Panc1 (cell line): Measurements from ENCODE around the gene CFAP97.

ENCODE experiments used
- TF ChIP-seq, protein P1 (sequence below), 2 experiments: IDR thresholded peaks; 2 replicates each; pipeline ENCODE4 v1.6.1; 2011 to 2012; ENCODE audit warnings: low read depth in 2 of 2, control low read depth in 1 of 2, low read length in 1 of 2, mild to moderate bottlenecking in 1 of 2, moderate library complexity in 1 of 2; ENCODE audit not compliant: insufficient read depth in 1 of 2
- TF ChIP-seq, protein P2 (sequence below): fragments of 450-650 bp; IDR thresholded peaks from 2 replicates; pipeline ENCODE4 v1.5.1; 2017; ENCODE audit warnings: mild to moderate bottlenecking

DNA sequence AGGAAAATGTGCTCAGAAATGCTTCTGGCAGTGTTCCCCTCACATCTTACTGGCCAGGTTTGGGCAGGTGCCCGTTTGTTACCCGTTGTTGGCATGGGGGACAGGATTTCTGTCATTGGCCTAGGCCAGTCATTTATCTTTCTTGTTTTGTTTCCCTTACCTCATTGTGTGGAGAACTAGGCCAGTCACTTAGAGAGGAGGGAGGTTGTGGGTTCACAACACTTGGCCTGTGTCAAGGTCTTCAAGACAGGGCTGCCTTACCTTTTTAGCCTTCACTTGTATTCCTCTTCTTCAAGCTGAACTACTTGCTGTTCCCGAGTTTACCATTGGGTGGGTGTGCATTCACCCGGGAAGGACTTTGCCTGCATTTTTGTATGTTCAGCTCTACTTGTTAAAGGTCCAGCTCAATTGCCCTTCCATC is 23.3 kb upstream of the CFAP97 start:
- TF ChIP-seq, protein P1, sequence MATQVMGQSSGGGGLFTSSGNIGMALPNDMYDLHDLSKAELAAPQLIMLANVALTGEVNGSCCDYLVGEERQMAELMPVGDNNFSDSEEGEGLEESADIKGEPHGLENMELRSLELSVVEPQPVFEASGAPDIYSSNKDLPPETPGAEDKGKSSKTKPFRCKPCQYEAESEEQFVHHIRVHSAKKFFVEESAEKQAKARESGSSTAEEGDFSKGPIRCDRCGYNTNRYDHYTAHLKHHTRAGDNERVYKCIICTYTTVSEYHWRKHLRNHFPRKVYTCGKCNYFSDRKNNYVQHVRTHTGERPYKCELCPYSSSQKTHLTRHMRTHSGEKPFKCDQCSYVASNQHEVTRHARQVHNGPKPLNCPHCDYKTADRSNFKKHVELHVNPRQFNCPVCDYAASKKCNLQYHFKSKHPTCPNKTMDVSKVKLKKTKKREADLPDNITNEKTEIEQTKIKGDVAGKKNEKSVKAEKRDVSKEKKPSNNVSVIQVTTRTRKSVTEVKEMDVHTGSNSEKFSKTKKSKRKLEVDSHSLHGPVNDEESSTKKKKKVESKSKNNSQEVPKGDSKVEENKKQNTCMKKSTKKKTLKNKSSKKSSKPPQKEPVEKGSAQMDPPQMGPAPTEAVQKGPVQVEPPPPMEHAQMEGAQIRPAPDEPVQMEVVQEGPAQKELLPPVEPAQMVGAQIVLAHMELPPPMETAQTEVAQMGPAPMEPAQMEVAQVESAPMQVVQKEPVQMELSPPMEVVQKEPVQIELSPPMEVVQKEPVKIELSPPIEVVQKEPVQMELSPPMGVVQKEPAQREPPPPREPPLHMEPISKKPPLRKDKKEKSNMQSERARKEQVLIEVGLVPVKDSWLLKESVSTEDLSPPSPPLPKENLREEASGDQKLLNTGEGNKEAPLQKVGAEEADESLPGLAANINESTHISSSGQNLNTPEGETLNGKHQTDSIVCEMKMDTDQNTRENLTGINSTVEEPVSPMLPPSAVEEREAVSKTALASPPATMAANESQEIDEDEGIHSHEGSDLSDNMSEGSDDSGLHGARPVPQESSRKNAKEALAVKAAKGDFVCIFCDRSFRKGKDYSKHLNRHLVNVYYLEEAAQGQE (IDR thresholded peaks at IDR 0.05; ENCODE audit: insufficient read depth in 1 of 2, low read depth in 2 of 2, low read length in 1 of 2) = no peak
- TF ChIP-seq, protein P2, sequence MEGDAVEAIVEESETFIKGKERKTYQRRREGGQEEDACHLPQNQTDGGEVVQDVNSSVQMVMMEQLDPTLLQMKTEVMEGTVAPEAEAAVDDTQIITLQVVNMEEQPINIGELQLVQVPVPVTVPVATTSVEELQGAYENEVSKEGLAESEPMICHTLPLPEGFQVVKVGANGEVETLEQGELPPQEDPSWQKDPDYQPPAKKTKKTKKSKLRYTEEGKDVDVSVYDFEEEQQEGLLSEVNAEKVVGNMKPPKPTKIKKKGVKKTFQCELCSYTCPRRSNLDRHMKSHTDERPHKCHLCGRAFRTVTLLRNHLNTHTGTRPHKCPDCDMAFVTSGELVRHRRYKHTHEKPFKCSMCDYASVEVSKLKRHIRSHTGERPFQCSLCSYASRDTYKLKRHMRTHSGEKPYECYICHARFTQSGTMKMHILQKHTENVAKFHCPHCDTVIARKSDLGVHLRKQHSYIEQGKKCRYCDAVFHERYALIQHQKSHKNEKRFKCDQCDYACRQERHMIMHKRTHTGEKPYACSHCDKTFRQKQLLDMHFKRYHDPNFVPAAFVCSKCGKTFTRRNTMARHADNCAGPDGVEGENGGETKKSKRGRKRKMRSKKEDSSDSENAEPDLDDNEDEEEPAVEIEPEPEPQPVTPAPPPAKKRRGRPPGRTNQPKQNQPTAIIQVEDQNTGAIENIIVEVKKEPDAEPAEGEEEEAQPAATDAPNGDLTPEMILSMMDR = peak; percentile 8; the same call in 1 of the 2 replicates
